Right kidney (tissue), 1 donor: ENCODE data around the gene TNIP2.
"Not testable (repeated sequence)": the region's sequence is repeated elsewhere in the genome, so short reads cannot be mapped to it uniquely, and the experiment has no call there.

Experiments used
- DNase-seq: peaks from one replicate; pipeline ENCODE4 v3.0.0-alpha.2; 2016

The TNIP2 gene

GRCh38 chr4:2744576-2745270 is 11.4 kb downstream of the TNIP2 start:
- no peak for DNase-seq

GRCh38 chr4:2743518-2744445 is 12.4 kb downstream of the TNIP2 start:
- no peak for DNase-seq

- DNase-seq, result no peak
These were observed 13.2 kb downstream of the TNIP2 start for GRCh38 chr4:2742823-2743517.

GRCh38 chr4:2742081-2742822 is 13.9 kb downstream of the TNIP2 start:
- no peak for DNase-seq

GRCh38 chr4:2741626-2742025 is 14.5 kb downstream of the TNIP2 start:
- no peak for DNase-seq

GRCh38 chr4:2738296-2738695 is 17.8 kb downstream of the TNIP2 start:
- not testable (repeated sequence) for DNase-seq

GRCh38 chr4:2735869-2736268 is 20.3 kb downstream of the TNIP2 start:
- DNase-seq, result no peak

- no peak for DNase-seq
These were observed 21.5 kb downstream of the TNIP2 start for GRCh38 chr4:2734612-2735011.

GRCh38 chr4:2733844-2734574 is 22.1 kb downstream of the TNIP2 start:
- no peak for DNase-seq

- no peak for DNase-seq
These were observed 22.9 kb downstream of the TNIP2 start for GRCh38 chr4:2733001-2733843.

- DNase-seq, result no peak
These were observed 23.6 kb downstream of the TNIP2 start for GRCh38 chr4:2732526-2732925.

GRCh38 chr4:2731907-2732317 is 24.2 kb downstream of the TNIP2 start:
- DNase-seq, result no peak

- DNase-seq, result no peak
These were observed 26.6 kb downstream of the TNIP2 start for GRCh38 chr4:2729533-2729875.

- DNase-seq, result no peak
These were observed 27.2 kb downstream of the TNIP2 start for GRCh38 chr4:2728806-2729532.

GRCh38 chr4:2728221-2728620 is 27.9 kb downstream of the TNIP2 start:
- no peak for DNase-seq

- DNase-seq, result not testable (repeated sequence)
These were observed 29.3 kb downstream of the TNIP2 start for GRCh38 chr4:2726881-2727280.

- DNase-seq, result no peak
These were observed 30.8 kb downstream of the TNIP2 start for GRCh38 chr4:2725380-2725779.

- DNase-seq, result no peak
These were observed 32.4 kb downstream of the TNIP2 start for GRCh38 chr4:2723751-2724150.

- DNase-seq, result no peak
These were observed 34.1 kb downstream of the TNIP2 start for GRCh38 chr4:2722033-2722432.

GRCh38 chr4:2721586-2721985 is 34.5 kb downstream of the TNIP2 start:
- no peak for DNase-seq
